Epithelial cell of esophagus (primary cell): ENCODE data around the gene ARHGEF18.

Source experiments
- DNase-seq: peaks from one replicate; pipeline ENCODE4 v3.0.0; 2010; ENCODE audit warnings: low read depth
- H3K4me3 ChIP-seq: 2 replicates; pipeline ENCODE4 v1.5.1; 2011; ENCODE audit warnings: mild to moderate bottlenecking, low read length, control low read depth
- CTCF ChIP-seq: IDR thresholded peaks from 2 replicates; pipeline ENCODE4 v1.5.1; 2011; ENCODE audit warnings: low read depth, mild to moderate bottlenecking, low read length, control low read depth, inconsistent platforms; ENCODE audit not compliant: insufficient read depth; ENCODE audit errors: missing control alignments

ARHGEF18 gene

GRCh38 chr19:7391218-7391670 lies 42.5 kb downstream of the ARHGEF18 start:
- peak; percentile 99 for DNase-seq
- no peak for TF ChIP-seq CTCF
- H3K4me3 ChIP-seq, result peak overlapping the region; percentile 21

- no peak overlapping the region for H3K4me3 ChIP-seq
- no peak for DNase-seq
- TF ChIP-seq CTCF, result no peak
Measured at GRCh38 chr19:7393459-7393858, 44.7 kb downstream of the ARHGEF18 start.

GRCh38 chr19:7393939-7394730 lies 45.4 kb downstream of the ARHGEF18 start:
- TF ChIP-seq CTCF, result no peak
- no peak for DNase-seq
- H3K4me3 ChIP-seq, result peak overlapping the region; percentile 91

GRCh38 chr19:7394731-7395359 lies 46.1 kb downstream of the ARHGEF18 start:
- DNase-seq, result peak; percentile 92
- peak overlapping the region; percentile 91 for H3K4me3 ChIP-seq
- no peak for TF ChIP-seq CTCF

- peak overlapping the region; percentile 91 for H3K4me3 ChIP-seq
- no peak for TF ChIP-seq CTCF
- no peak for DNase-seq
Measured at GRCh38 chr19:7395360-7396066, 46.8 kb downstream of the ARHGEF18 start.

GRCh38 chr19:7397687-7398086 lies 49.0 kb downstream of the ARHGEF18 start:
- H3K4me3 ChIP-seq, result no peak overlapping the region
- TF ChIP-seq CTCF, result no peak
- peak; percentile 85 for DNase-seq
